Measurements from ENCODE around the gene TLL1.

Gene TLL1

DNA sequence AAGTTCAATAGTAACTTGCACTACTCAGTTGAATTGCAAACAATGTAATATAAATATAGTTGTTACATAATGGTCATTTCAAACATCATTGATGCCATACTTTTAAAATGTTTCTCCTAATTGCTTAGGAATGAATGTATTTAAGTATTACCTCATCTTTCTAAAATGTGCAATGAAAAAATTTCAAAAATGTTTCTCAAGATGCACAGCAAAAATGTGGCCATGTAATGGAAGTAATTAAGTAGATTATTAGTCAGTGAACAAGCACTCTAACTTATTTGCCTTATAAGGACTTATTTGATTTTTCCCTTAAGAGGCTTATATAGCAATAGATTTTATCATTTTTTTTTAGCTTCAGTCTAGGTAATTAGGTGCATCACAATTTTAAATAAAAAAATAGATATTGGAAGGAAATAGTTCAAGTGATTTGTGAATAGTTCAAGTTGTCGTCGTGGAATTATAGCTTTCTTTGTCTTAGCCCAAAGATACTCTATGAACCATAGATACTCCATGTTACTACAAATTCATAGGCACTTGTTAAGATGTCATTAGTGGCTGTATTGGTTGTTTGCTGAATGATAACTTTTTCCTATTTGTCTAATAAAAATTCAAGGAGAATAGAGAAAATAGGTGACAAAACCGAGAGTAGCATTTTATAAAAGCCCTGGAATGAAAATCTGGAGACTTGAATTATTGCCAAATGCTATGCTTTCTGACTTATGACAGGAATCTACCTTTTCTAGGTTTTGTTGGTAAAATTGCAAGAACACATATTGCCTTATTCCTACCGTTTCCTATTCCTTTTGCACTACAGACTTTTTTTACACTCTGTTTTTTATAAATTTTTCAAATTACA, 118.5 kb downstream of the TLL1 start:
- TF ChIP-seq, protein P1, sequence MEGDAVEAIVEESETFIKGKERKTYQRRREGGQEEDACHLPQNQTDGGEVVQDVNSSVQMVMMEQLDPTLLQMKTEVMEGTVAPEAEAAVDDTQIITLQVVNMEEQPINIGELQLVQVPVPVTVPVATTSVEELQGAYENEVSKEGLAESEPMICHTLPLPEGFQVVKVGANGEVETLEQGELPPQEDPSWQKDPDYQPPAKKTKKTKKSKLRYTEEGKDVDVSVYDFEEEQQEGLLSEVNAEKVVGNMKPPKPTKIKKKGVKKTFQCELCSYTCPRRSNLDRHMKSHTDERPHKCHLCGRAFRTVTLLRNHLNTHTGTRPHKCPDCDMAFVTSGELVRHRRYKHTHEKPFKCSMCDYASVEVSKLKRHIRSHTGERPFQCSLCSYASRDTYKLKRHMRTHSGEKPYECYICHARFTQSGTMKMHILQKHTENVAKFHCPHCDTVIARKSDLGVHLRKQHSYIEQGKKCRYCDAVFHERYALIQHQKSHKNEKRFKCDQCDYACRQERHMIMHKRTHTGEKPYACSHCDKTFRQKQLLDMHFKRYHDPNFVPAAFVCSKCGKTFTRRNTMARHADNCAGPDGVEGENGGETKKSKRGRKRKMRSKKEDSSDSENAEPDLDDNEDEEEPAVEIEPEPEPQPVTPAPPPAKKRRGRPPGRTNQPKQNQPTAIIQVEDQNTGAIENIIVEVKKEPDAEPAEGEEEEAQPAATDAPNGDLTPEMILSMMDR (IDR thresholded peaks at IDR 0.05) = no peak
- TF ChIP-seq ZFX (IDR thresholded peaks at IDR 0.05; ENCODE audit: borderline replicate concordance) = no peak

DNA sequence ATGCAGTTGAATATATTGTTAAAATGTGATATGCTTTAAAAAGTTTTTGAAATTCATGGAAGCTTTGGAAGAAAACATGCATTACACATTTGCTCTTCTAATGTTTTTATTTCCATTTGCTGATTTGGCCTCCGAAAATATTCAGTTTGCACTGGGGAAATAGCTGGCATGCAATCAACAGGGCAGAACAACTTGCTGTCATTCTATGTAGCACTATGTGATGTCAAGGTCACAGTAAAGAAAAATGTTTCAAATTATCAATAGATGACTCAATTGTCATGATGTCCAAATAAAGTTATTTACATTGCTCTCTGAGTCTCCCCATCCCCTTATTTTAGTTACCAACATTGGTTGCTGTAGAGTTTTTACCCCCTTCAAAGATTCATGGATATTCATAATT, 119.2 kb downstream of the TLL1 start:
- TF ChIP-seq, protein P1 (IDR thresholded peaks at IDR 0.05) = no peak
- TF ChIP-seq ZFX (IDR thresholded peaks at IDR 0.05; ENCODE audit: borderline replicate concordance) = no peak

More for the DNA sequence above, 118.5 kb downstream of the TLL1 start:
- no peak overlapping the region for H3K27ac ChIP-seq

DNA sequence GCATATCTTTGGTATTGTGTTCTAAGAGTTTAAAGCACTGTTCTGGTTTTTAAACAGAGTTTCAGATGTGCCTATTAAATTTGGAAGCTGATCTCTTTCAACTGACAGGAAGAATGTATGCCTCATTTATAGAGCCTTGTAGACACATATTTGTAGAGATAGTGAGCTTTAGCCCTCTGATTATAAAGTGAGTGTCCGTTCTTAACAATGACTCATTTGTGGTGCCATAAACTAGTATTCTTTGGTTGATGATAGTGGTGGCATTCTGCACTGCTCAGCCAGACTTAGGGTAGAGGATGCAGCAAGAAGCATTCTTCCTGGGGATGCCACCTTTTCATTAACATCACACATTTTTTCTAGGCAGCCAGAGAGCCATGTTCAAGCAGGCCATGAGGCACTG, 121.7 kb downstream of the TLL1 start:
- TF ChIP-seq, protein P1 (IDR thresholded peaks at IDR 0.05) = no peak
- TF ChIP-seq ZFX (IDR thresholded peaks at IDR 0.05; ENCODE audit: borderline replicate concordance) = no peak
- H3K27ac ChIP-seq = no peak overlapping the region

More for the DNA sequence above, 119.2 kb downstream of the TLL1 start:
- H3K27ac ChIP-seq = no peak overlapping the region

DNA sequence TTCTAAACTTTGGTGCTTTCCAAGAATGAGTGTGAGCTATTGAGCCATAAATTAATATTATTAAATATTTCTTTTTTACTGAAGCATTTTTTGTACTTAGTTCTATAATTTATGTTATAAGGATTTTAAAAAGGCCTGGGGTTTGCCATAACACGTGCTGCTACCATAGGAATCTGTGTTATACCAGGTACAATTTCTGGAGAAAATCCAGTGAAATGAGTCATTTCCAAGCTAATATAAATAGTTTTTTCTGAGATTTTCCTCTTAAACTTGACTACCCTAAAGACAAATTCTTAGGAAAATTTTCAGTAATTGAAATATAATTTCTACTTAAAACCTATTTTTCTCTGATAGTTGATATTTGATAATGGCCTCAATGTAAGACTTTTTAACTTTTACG, 130.8 kb downstream of the TLL1 start:
- H3K27ac ChIP-seq = no peak overlapping the region
- TF ChIP-seq, protein P1 (IDR thresholded peaks at IDR 0.05) = no peak
- TF ChIP-seq ZFX (IDR thresholded peaks at IDR 0.05; ENCODE audit: borderline replicate concordance) = no peak

DNA sequence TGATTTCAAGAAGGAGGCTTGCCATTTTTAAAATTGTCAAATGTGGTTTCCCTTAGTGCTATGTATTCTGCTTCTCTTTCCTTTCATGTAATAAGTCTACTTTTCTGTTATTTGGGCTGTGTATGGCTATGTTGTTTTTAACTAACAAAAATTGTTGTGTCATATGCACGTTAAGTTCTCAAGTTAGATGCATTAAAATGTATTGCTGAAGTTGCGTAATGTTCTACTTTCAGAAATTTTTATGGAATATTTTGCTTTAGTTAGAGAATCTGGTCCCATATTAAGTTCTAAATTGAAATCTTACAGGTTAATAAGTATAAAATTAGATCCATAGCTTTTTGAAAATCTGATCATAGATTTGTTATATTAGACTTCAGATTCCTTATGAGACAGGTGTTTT, 133.2 kb downstream of the TLL1 start:
- H3K27ac ChIP-seq = no peak overlapping the region
- no peak for TF ChIP-seq ZFX (IDR thresholded peaks at IDR 0.05; ENCODE audit: borderline replicate concordance)
- TF ChIP-seq, protein P1 (IDR thresholded peaks at IDR 0.05) = no peak

DNA sequence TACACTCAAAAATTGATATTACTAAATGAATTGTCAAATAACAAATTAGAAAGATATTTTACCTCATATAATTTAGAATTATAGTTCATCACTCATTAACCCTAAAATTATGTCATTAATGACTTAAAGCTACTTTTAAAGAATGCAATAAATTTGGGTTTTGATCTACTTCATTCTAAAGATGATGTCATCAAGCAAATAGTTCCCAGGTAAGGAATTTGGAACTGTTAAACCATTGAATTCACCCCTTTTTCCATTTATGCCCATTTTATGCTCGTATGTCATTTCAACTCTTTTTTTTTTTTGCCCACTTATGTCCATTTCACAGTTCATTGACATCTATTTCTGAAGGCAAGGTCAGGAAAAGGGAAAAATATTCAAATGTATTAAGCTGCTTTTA, 135.5 kb downstream of the TLL1 start:
- no peak for TF ChIP-seq ZFX (IDR thresholded peaks at IDR 0.05; ENCODE audit: borderline replicate concordance)
- TF ChIP-seq, protein P1 (IDR thresholded peaks at IDR 0.05) = no peak
- no peak overlapping the region for H3K27ac ChIP-seq
